SK-N-SH treated with all-trans-retinoic acid at 6 μM for 48 hours (cell line): ENCODE data around the gene ARG1.

Experiments
- ESRRG ChIP-seq: fragments of 250-450 bp; sonication (Bioruptor Pico); IDR thresholded peaks from 2 replicates; pipeline ENCODE4 v1.6.1; 2021; ENCODE audit warnings: mild to moderate bottlenecking
- ISL1 ChIP-seq: fragments of 250-450 bp; sonication (Bioruptor Pico); IDR thresholded peaks from 2 replicates; pipeline ENCODE4 v2.1.2; 2022; ENCODE audit warnings: mild to moderate bottlenecking, moderate library complexity
- SNAI2 ChIP-seq: fragments of 250-450 bp; sonication (Bioruptor Pico); IDR thresholded peaks from 2 replicates; pipeline ENCODE4 v1.5.0; 2020; ENCODE audit warnings: mild to moderate bottlenecking, moderate library complexity
- TCF4 ChIP-seq: fragments of 250-450 bp; sonication (Bioruptor Pico); IDR thresholded peaks from 2 replicates; pipeline ENCODE4 v1.8.0; 2021; ENCODE audit warnings: mild to moderate bottlenecking, moderate library complexity, borderline replicate concordance
- ZFP3 ChIP-seq: fragments of 250-450 bp; sonication (Bioruptor Pico); IDR thresholded peaks from 2 replicates; pipeline ENCODE4 v1.5.0; 2020; ENCODE audit warnings: mild to moderate bottlenecking, moderate library complexity
- TF ChIP-seq, protein P1 (sequence below): fragments of 250-450 bp; sonication (Bioruptor Pico); IDR thresholded peaks from 2 replicates; pipeline ENCODE4 v1.5.1; 2020; ENCODE audit warnings: low read depth, mild to moderate bottlenecking, moderate library complexity

DNA sequence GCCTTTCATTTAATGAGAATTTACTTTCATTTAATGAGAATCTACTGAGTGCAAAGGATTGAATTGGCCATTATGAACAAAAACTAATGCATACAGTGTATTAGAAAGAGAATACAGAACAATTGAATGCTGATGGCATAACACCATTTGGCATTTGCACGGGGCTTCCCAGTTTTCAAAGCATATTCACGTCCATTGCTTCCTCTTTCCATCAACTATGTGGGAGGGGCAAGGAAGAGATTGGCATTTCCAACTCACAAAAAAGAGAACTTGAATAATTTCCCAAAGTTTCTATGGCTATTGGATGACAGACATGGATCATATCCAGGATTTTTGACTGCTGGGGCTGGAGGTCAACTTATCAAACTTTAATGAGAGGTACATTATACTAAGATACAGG is 23.2 kb upstream of the ARG1 start:
- TF ChIP-seq SNAI2 (CRISPR knock-in tag), result no peak
- TF ChIP-seq ZFP3 (CRISPR knock-in tag), result no peak
- TF ChIP-seq ESRRG (CRISPR knock-in tag), result no peak
- no peak for TF ChIP-seq TCF4 (CRISPR knock-in tag)
- no peak for TF ChIP-seq ISL1 (CRISPR knock-in tag)
- TF ChIP-seq, protein P1, sequence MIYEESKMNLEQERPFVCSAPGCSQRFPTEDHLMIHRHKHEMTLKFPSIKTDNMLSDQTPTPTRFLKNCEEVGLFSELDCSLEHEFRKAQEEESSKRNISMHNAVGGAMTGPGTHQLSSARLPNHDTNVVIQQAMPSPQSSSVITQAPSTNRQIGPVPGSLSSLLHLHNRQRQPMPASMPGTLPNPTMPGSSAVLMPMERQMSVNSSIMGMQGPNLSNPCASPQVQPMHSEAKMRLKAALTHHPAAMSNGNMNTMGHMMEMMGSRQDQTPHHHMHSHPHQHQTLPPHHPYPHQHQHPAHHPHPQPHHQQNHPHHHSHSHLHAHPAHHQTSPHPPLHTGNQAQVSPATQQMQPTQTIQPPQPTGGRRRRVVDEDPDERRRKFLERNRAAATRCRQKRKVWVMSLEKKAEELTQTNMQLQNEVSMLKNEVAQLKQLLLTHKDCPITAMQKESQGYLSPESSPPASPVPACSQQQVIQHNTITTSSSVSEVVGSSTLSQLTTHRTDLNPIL (CRISPR knock-in tag), result no peak
